HG03095 (cell line): ENCODE data around the gene MS4A13.
"Not testable (repeated sequence)": the region's sequence is repeated elsewhere in the genome, so short reads cannot be mapped to it uniquely, and the experiment has no call there.

Source experiments
- ATAC-seq: cut with Tn5 transposase; IDR thresholded peaks from one replicate; pipeline ENCODE4 v1.9.1; 2021; ENCODE audit warnings: moderate library complexity; ENCODE audit not compliant: unreplicated experiment

The MS4A13 gene

DNA sequence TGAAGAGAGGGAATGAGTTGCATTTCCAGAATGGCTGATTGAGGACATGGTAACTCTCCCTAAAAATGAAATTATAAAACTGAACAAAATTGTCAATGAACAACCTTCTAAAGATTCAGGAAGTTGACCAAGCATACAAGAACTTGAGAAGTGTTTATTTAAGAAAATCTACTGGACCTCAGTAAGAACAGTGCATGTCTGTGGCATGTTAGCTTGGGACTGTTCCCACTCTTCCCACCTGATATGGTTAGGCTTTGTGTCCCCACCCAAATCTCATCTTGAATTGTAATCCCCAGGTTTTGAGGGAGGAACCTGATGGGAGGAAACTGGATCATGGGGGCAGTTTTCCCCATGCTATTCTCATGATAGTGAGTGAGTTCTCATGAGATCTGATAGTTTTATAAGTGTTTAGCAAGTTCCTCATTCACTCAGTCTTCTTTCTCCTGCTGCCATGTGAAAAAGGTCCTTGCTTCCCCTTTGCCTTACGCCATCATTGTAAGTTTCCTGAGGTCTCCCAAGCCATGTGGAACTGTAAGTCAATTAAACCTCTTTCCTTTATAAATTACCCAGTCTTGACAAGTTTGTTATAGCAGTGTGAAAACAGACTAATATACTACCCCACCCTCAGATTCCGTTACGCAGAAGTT, 15.4 kb downstream of the MS4A13 start:
- no peak for ATAC-seq

DNA sequence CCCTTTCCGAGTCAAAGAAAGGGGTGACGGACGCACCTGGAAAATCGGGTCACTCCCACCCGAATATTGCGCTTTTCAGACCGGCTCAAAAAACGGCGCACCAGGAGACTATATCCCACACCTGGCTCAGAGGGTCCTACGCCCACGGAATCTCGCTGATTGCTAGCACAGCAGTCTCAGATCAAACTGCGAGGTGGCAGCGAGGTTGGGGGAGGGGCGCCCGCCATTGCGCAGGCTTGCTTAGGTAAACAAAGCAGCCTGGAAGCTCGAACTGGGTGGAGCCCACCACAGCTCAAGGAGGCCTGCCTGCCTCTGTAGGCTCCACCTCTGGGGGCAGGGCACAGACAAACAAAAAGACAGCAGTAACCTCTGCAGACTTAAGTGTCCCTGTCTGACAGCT, 17.2 kb downstream of the MS4A13 start:
- ATAC-seq: not testable (repeated sequence)

DNA sequence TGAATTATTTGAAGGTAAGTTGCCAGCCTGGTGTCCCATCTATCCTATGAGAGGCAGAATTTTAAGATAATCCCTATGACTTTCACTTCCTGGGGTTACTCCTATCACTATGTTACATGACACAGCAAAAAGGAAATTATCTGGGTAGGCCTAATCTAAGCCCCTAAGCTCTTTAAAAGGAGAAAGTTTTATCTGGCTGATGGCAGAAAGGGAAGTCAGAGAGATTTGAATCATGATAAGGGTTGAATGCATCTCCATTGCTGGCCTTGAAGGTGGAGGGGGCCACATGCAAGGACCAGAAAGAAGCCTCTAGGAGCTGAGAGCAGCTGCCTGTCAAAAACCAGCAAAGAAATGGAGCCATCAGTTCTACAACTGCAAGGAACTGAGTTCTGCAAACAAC, 23.4 kb downstream of the MS4A13 start:
- ATAC-seq: not testable (repeated sequence)

DNA sequence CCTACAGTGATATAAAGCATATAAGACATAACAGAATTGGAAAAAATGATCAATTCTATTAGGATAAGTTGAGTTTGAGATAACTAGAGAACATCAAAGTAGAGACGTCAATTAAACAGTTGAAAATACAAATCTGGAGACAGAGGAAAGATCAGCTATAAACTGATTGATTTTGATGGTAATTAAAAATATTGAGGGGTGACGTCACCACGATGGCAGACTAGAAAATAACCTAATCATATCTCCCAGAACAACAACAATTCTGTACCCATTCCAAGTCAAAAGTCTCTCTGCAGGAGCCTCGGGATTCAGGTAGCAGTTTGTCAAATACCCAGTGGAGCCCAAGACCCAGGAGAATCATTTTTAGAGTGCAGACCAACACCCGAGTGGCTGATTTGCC, 28.9 kb downstream of the MS4A13 start:
- ATAC-seq: no peak

DNA sequence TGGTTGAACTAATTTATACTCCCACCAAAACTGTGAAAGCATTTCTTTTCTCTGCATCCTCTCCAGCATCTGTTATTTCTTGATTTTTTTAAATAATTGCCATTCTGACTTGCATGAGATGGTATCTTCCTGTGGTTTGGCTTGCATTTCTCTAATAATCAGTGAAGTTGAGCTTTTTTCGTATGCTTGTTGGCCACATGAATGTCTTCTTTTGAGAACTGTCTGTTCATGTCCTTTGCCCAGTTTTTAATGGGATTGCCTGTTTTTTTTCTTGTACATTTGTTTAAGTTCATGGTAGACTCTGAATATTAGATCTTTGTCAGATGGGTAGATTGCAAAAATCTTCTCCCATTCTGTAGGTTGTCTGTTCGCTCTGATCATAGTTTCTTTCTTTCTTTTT, 46.1 kb downstream of the MS4A13 start:
- no peak for ATAC-seq

DNA sequence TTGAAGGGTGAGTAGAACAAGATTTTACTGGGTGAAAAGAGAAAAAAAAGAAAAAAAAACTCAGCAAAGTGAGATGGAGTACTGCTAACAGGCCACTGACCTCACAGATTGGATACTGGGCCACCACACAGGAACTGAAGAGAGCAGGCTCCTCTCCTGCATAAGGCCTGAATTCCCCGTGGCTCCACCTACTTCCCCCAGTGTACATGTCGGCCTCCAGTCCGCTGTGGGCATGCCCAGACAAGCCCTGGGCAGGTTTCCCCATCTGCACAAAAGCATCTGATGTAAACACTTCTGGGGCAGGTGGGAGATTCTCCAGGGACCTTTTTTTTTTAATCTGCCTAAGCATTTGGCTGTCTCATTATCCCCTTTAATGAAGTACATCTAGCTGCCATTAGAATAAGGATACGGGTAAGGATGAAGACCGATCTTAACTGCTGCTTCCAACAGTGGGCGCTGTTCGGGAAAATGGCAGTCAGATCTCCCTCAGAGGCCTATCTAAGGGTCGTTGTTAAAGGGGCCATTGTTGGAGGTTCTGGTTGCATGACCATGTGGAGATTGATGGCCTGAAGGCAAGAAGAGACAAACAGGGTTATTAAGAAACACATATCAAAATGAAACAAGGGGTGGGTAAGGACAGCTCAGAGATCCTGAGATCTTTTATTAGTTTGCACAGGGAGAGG, 48.5 kb downstream of the MS4A13 start:
- no peak for ATAC-seq

DNA sequence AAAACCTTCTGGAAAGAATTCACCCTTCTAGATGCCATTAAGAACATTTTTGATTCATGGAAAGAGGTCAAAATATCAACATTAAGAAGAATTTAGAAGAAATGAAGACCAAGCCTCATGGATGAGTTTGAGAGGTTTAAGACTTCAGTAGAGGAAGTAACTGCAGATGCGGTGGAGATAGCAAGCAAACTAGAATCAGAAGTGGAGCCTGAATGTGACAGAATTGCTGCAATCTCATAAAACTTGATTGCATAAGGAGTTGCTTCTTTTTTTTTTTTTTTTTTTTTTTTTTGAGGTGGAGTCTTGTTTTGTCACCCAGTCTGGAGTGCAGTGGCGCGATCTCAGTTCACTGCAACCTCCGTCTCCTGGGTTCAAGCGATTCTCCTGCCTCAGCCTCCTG, 51.6 kb downstream of the MS4A13 start:
- ATAC-seq: no peak

DNA sequence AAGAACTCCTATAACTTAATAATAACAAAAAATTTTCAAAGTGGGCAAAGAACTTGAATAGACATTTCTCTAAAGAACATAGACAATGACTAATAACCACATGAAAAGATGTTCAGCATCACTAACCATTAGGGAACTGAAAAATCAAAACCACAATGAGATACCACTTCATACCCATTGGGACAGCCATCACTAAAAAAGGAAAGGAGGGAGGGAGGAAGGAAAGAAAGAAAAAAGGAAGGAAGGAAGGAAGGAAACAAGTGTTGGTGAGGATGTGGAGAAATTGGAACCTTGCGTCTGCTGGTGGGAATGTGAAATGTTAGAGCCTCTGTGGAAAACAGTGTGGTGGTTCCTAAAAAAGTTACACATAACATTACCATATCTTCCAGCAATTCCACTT, 55.8 kb downstream of the MS4A13 start:
- ATAC-seq: no peak

DNA sequence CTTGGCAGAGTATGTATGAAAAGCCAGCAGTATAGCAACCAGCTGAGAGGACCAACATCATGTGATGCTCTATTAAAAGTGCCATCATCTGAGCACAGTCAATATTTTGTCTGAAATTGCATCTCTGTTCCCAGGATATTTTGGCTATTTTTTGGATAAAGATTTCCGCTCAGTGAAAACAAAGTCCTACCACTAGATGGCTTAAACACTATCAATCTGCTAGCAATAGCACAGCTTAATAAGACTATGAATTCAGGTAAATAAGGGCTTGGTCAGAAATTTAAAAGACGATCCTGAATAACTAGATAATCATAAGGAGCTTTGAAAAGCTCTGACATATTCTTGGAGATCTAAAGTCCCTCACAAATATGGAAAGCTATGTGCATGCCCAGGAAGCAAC, 74.4 kb downstream of the MS4A13 start:
- no peak for ATAC-seq
